GM23338 (cell line): ENCODE data around the gene CYRIA. TPM values are rescaled to one million over a fixed set of nuclear protein-coding genes. Genes with fewer than 3 reads are reported as not detected.

Experiments
- ATAC-seq: fragments of 200-7000 bp; cut with Tn5 transposase; 3 replicates; pipeline ENCODE4 v1.9.1; 2020
- DNase-seq: peaks from one replicate; pipeline ENCODE4 v3.0.0-alpha.2; 2015; ENCODE audit warnings: low spot score
- H2AFZ ChIP-seq: fragments of 200-600 bp; sonication (generic); 2 replicates; pipeline ENCODE4 v1.8.0; 2016; ENCODE audit warnings: antibody characterized with exemption, mild to moderate bottlenecking, moderate library complexity
- H3F3A ChIP-seq: fragments of 200-600 bp; sonication (generic); replicated peaks from 2 replicates; pipeline ENCODE4 v1.8.0; 2017; ENCODE audit warnings: antibody characterized with exemption, mixed run types, low read depth
- H3K27ac ChIP-seq: fragments of 200-600 bp; sonication (generic); 2 replicates; pipeline ENCODE4 v1.6.1; 2016; ENCODE audit warnings: low read depth
- H3K27me3 ChIP-seq: fragments of 200-600 bp; sonication (generic); 2 replicates; pipeline ENCODE4 v1.8.0; 2016; ENCODE audit warnings: mild to moderate bottlenecking, mixed run types, moderate library complexity; ENCODE audit not compliant: insufficient read depth
- H3K36me3 ChIP-seq: fragments of 200-600 bp; sonication (generic); 2 replicates; pipeline ENCODE4 v1.8.0; 2016; ENCODE audit warnings: mild to moderate bottlenecking; ENCODE audit not compliant: insufficient read depth
- H3K4me1 ChIP-seq: fragments of 200-600 bp; sonication (generic); 2 replicates; pipeline ENCODE4 v1.8.0; 2016; ENCODE audit warnings: mild to moderate bottlenecking, moderate library complexity; ENCODE audit not compliant: insufficient read depth
- H3K4me2 ChIP-seq: fragments of 200-600 bp; sonication (generic); 2 replicates; pipeline ENCODE4 v1.7.1; 2017; ENCODE audit warnings: mixed run types
- H3K4me3 ChIP-seq: fragments of 200-600 bp; sonication (generic); 2 replicates; pipeline ENCODE4 v1.6.1; 2016; ENCODE audit warnings: mixed run types
- H3K79me2 ChIP-seq: fragments of 200-600 bp; sonication (generic); replicated peaks from 2 replicates; pipeline ENCODE4 v1.8.0; 2017; ENCODE audit warnings: mild to moderate bottlenecking; ENCODE audit not compliant: insufficient read depth
- H3K9me2 ChIP-seq: fragments of 200-600 bp; sonication (generic); 2 replicates; pipeline ENCODE4 v1.8.0; 2017; ENCODE audit not compliant: insufficient read depth
- H4K20me1 ChIP-seq: fragments of 200-600 bp; sonication (generic); replicated peaks from 2 replicates; pipeline ENCODE4 v1.8.0; 2017; ENCODE audit warnings: mild to moderate bottlenecking; ENCODE audit not compliant: insufficient read depth
- H3K27ac Mint-ChIP-seq: 2 replicates; pipeline ENCODE4 v1.8.0; 2020; ENCODE audit warnings: inconsistent platforms, mild to moderate bottlenecking, moderate library complexity, mixed read lengths
- H3K27me3 Mint-ChIP-seq: 3 replicates; pipeline ENCODE4 v1.8.0; 2022; ENCODE audit warnings: low read depth, mild to moderate bottlenecking, moderate library complexity, mixed read lengths, inconsistent platforms; ENCODE audit not compliant: insufficient read depth, poor library complexity
- H3K36me3 Mint-ChIP-seq: 3 replicates; pipeline ENCODE4 v1.8.0; 2021; ENCODE audit warnings: low read depth, mild to moderate bottlenecking, inconsistent platforms, moderate library complexity, mixed read lengths
- H3K4me1 Mint-ChIP-seq: 3 replicates; pipeline ENCODE4 v1.8.0; 2020; ENCODE audit warnings: mild to moderate bottlenecking, inconsistent platforms, mixed read lengths
- H3K4me3 Mint-ChIP-seq: 3 replicates; pipeline ENCODE4 v1.8.0; 2021; ENCODE audit warnings: moderate library complexity, mild to moderate bottlenecking, inconsistent platforms, mixed read lengths
- H3K9me3 Mint-ChIP-seq: 3 replicates; pipeline ENCODE4 v1.8.0; 2020; ENCODE audit warnings: moderate library complexity, mild to moderate bottlenecking, inconsistent platforms, mixed read lengths
- CREB1 ChIP-seq: fragments of 250-450 bp; sonication (Bioruptor Pico); IDR thresholded peaks from 2 replicates; pipeline ENCODE4 v1.5.0; 2020; ENCODE audit warnings: low read depth, mild to moderate bottlenecking, moderate library complexity
- EZH2 ChIP-seq: fragments of 200-600 bp; sonication (generic); IDR thresholded peaks from one replicate; pipeline ENCODE4 v1.8.0; 2017; ENCODE audit warnings: antibody characterized with exemption, mild to moderate bottlenecking, low read depth; ENCODE audit not compliant: unreplicated experiment
- EZH2phosphoT487 ChIP-seq: fragments of 200-600 bp; sonication (generic); IDR thresholded peaks from one replicate; pipeline ENCODE4 v1.8.1; 2018; ENCODE audit warnings: antibody characterized with exemption; ENCODE audit not compliant: unreplicated experiment
- JUNB ChIP-seq: IDR thresholded peaks from one replicate; pipeline ENCODE4 v1.6.1; 2016; ENCODE audit warnings: antibody characterized with exemption; ENCODE audit not compliant: unreplicated experiment
- NANOG ChIP-seq: IDR thresholded peaks from 2 replicates; pipeline ENCODE4 v1.6.1; 2016; ENCODE audit warnings: antibody characterized with exemption, borderline replicate concordance
- ZNF114 ChIP-seq: fragments of 250-450 bp; sonication (Bioruptor Pico); IDR thresholded peaks from 2 replicates; pipeline ENCODE4 v1.5.0; 2020; ENCODE audit warnings: mild to moderate bottlenecking, moderate library complexity
- ZNF331 ChIP-seq: fragments of 250-450 bp; sonication (Bioruptor Pico); IDR thresholded peaks from 2 replicates; pipeline ENCODE4 v1.5.0; 2020; ENCODE audit warnings: low read depth, mild to moderate bottlenecking, moderate library complexity
- polyA plus RNA-seq: library from polyadenylated mRNA; unstranded; fragments of >200 nt; fragmentation: Nextera tagmentation; extraction: Ambion mirVana; gene quantifications from 2 replicates; pipeline ENCODE4 v1.2.1, GENCODE V29; 2016
- total RNA-seq: library from RNA; depleted of rRNA; stranded (reverse); fragments of >200 nt; shearing (Covaris generic); gene quantifications from 2 replicates; pipeline ENCODE4 v1.2.3, GENCODE V29; 2014
- TF ChIP-seq, protein P1 (sequence below): IDR thresholded peaks from one replicate; pipeline ENCODE4 v1.6.1; 2018; ENCODE audit warnings: antibody characterized with exemption; ENCODE audit not compliant: unreplicated experiment
- TF ChIP-seq, protein P2 (sequence below), 2 experiments: fragments of 200-600 bp in 1 of 2; sonication (generic) in 1 of 2; conservative IDR thresholded peaks; 2 replicates each; pipeline versions ENCODE4 v1.5.1 to v1.6.1; 2016 to 2017; ENCODE audit warnings: antibody characterized with exemption in 2 of 2, low read depth in 2 of 2, mild to moderate bottlenecking in 2 of 2, moderate library complexity in 1 of 2
- TF ChIP-seq, protein P3 (sequence below): fragments of 250-450 bp; sonication (Bioruptor Pico); IDR thresholded peaks from 2 replicates; pipeline ENCODE4 v1.5.0; 2020; ENCODE audit warnings: mild to moderate bottlenecking, moderate library complexity

Gene CYRIA
- total and polyA plus RNA-seq, 2 experiments from 2014 or later = 3.0 to 5.3 TPM

DNA sequence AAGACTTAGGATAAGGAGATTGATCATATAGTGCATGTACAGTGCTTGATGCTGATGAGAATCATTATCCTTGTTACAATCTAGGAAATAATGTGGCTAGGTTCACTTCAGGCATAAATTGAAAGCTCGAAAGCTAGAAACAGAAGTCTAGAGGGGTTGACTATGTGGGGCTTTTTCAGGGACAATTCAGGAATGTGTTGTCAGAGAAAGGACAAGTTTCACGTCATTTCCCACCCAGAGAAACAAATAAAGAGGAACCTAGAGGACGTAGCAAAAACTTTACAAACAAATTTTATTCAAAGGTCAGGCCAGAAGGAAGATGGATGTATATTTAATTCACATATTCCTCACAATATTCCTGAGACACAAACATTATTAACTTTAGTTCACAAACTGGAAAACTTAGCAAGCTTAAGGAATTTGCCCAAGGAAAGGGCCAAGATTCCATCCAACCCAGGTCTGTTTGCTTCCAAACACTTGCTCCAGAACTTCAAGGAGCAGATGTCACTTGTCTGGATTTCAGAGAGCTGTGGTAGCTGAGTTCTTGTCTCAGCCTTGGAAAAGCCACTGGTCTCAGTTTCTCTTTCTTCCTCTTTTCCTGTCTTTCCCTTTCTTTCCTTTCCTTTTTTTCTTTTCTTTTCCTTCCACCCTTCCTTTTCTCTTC, 7.4 kb downstream of the CYRIA start:
- no peaks in the 10 kb centered on the region for H3K79me2 ChIP-seq
- TF ChIP-seq EZH2 (no peak), JUNB (no peak), ZNF114 (CRISPR knock-in tag) (no peak), CREB1 (CRISPR knock-in tag) (no peak), EZH2phosphoT487 (no peak), NANOG (no peak), ZNF331 (CRISPR knock-in tag) (no peak)
- TF ChIP-seq, protein P1, sequence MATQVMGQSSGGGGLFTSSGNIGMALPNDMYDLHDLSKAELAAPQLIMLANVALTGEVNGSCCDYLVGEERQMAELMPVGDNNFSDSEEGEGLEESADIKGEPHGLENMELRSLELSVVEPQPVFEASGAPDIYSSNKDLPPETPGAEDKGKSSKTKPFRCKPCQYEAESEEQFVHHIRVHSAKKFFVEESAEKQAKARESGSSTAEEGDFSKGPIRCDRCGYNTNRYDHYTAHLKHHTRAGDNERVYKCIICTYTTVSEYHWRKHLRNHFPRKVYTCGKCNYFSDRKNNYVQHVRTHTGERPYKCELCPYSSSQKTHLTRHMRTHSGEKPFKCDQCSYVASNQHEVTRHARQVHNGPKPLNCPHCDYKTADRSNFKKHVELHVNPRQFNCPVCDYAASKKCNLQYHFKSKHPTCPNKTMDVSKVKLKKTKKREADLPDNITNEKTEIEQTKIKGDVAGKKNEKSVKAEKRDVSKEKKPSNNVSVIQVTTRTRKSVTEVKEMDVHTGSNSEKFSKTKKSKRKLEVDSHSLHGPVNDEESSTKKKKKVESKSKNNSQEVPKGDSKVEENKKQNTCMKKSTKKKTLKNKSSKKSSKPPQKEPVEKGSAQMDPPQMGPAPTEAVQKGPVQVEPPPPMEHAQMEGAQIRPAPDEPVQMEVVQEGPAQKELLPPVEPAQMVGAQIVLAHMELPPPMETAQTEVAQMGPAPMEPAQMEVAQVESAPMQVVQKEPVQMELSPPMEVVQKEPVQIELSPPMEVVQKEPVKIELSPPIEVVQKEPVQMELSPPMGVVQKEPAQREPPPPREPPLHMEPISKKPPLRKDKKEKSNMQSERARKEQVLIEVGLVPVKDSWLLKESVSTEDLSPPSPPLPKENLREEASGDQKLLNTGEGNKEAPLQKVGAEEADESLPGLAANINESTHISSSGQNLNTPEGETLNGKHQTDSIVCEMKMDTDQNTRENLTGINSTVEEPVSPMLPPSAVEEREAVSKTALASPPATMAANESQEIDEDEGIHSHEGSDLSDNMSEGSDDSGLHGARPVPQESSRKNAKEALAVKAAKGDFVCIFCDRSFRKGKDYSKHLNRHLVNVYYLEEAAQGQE = no peak
- TF ChIP-seq, protein P2, sequence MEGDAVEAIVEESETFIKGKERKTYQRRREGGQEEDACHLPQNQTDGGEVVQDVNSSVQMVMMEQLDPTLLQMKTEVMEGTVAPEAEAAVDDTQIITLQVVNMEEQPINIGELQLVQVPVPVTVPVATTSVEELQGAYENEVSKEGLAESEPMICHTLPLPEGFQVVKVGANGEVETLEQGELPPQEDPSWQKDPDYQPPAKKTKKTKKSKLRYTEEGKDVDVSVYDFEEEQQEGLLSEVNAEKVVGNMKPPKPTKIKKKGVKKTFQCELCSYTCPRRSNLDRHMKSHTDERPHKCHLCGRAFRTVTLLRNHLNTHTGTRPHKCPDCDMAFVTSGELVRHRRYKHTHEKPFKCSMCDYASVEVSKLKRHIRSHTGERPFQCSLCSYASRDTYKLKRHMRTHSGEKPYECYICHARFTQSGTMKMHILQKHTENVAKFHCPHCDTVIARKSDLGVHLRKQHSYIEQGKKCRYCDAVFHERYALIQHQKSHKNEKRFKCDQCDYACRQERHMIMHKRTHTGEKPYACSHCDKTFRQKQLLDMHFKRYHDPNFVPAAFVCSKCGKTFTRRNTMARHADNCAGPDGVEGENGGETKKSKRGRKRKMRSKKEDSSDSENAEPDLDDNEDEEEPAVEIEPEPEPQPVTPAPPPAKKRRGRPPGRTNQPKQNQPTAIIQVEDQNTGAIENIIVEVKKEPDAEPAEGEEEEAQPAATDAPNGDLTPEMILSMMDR (conservative IDR thresholded peaks at IDR 0.05; ENCODE audit: low read depth in 2 of 2) = no peak
- no peaks in the 10 kb centered on the region for H3K27me3 ChIP-seq
- H3K4me3 ChIP-seq = no peak overlapping the region
- Mint-ChIP-seq H3K27ac (no peak overlapping the region; the same call in 1 of the 2 replicates), H3K4me1 (peaks cover 18% of the 10 kb centered on the region), H3K27me3 (peaks cover 3% of the 10 kb centered on the region), H3K4me3 (no peak overlapping the region), H3K36me3 (no peaks in the 10 kb centered on the region), H3K9me3 (no peaks in the 10 kb centered on the region)
- DNase-seq (no peak), ATAC-seq (no peak)
- no peak overlapping the region for H3K27ac ChIP-seq
- H3K9me2 ChIP-seq = no peaks in the 10 kb centered on the region
- 0 out of 2 replicates have a peak, but pooled peaks cover 3% of the 10 kb centered on the region for H3K4me1 ChIP-seq
- no peaks in the 10 kb centered on the region for H3K36me3 ChIP-seq
- H3K4me2 ChIP-seq = no peak overlapping the region
- H4K20me1 ChIP-seq = no peaks in the 10 kb centered on the region
- H3F3A ChIP-seq = no peaks in the 10 kb centered on the region
- H2AFZ ChIP-seq = no peak overlapping the region

DNA sequence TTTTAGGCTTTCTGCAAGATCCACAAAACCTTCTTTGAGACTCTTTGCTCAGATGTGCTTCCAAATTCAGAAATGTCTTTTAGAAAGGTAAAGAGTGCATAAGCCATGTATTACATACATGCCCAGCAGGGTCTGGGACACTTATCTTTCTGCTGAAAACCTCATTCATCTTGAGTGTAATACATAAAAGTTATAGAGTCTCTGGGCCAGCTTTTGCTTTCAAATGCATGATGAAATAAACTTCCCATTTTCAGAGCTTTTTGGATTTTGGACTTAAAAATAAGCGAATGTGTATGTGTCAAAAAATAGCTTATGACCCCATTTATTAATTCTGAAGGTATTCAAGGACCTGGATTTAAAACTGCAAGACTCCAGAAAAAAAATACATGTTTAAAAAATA, 8.0 kb downstream of the CYRIA start:
- Histone ChIP-seq H4K20me1 (no peaks in the 10 kb centered on the region), H3K4me3 (no peak overlapping the region), H3F3A (no peaks in the 10 kb centered on the region), H3K9me2 (no peaks in the 10 kb centered on the region), H2AFZ (no peak overlapping the region), H3K27me3 (no peaks in the 10 kb centered on the region), H3K4me1 (peaks cover 6% of the 10 kb centered on the region; the same call in 1 of the 2 replicates), H3K79me2 (no peaks in the 10 kb centered on the region), H3K36me3 (no peaks in the 10 kb centered on the region), H3K27ac (no peak overlapping the region), H3K4me2 (no peak overlapping the region)
- H3K27ac Mint-ChIP-seq = no peak overlapping the region
- H3K9me3 Mint-ChIP-seq = no peaks in the 10 kb centered on the region
- no peaks in the 10 kb centered on the region for H3K36me3 Mint-ChIP-seq
- H3K27me3 Mint-ChIP-seq = peaks cover 3% of the 10 kb centered on the region
- ATAC-seq (no peak), DNase-seq (no peak)
- H3K4me1 Mint-ChIP-seq = peaks cover 21% of the 10 kb centered on the region
- no peak overlapping the region for H3K4me3 Mint-ChIP-seq
- TF ChIP-seq NANOG (no peak), JUNB (no peak), EZH2phosphoT487 (no peak)
- TF ChIP-seq, protein P3, sequence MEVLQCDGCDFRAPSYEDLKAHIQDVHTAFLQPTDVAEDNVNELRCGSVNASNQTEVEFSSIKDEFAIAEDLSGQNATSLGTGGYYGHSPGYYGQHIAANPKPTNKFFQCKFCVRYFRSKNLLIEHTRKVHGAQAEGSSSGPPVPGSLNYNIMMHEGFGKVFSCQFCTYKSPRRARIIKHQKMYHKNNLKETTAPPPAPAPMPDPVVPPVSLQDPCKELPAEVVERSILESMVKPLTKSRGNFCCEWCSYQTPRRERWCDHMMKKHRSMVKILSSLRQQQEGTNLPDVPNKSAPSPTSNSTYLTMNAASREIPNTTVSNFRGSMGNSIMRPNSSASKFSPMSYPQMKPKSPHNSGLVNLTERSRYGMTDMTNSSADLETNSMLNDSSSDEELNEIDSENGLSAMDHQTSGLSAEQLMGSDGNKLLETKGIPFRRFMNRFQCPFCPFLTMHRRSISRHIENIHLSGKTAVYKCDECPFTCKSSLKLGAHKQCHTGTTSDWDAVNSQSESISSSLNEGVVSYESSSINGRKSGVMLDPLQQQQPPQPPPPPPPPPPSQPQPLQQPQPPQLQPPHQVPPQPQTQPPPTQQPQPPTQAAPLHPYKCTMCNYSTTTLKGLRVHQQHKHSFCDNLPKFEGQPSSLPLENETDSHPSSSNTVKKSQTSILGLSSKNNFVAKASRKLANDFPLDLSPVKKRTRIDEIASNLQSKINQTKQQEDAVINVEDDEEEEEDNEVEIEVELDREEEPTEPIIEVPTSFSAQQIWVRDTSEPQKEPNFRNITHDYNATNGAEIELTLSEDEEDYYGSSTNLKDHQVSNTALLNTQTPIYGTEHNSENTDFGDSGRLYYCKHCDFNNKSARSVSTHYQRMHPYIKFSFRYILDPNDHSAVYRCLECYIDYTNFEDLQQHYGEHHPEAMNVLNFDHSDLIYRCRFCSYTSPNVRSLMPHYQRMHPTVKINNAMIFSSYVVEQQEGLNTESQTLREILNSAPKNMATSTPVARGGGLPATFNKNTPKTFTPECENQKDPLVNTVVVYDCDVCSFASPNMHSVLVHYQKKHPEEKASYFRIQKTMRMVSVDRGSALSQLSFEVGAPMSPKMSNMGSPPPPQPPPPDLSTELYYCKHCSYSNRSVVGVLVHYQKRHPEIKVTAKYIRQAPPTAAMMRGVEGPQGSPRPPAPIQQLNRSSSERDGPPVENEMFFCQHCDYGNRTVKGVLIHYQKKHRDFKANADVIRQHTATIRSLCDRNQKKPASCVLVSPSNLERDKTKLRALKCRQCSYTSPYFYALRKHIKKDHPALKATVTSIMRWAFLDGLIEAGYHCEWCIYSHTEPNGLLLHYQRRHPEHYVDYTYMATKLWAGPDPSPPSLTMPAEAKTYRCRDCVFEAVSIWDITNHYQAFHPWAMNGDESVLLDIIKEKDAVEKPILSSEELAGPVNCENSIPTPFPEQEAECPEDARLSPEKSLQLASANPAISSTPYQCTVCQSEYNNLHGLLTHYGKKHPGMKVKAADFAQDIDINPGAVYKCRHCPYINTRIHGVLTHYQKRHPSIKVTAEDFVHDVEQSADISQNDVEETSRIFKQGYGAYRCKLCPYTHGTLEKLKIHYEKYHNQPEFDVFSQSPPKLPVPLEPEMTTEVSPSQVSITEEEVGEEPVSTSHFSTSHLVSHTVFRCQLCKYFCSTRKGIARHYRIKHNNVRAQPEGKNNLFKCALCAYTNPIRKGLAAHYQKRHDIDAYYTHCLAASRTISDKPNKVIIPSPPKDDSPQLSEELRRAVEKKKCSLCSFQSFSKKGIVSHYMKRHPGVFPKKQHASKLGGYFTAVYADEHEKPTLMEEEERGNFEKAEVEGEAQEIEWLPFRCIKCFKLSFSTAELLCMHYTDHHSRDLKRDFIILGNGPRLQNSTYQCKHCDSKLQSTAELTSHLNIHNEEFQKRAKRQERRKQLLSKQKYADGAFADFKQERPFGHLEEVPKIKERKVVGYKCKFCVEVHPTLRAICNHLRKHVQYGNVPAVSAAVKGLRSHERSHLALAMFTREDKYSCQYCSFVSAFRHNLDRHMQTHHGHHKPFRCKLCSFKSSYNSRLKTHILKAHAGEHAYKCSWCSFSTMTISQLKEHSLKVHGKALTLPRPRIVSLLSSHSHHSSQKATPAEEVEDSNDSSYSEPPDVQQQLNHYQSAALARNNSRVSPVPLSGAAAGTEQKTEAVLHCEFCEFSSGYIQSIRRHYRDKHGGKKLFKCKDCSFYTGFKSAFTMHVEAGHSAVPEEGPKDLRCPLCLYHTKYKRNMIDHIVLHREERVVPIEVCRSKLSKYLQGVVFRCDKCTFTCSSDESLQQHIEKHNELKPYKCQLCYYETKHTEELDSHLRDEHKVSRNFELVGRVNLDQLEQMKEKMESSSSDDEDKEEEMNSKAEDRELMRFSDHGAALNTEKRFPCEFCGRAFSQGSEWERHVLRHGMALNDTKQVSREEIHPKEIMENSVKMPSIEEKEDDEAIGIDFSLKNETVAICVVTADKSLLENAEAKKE = no peak
